KOPT-K1 (cell line): ENCODE data around the gene ARHGEF28.

Experiments
- H3K27ac ChIP-seq: fragments of 200-600 bp; sonication (generic); 2 replicates; pipeline ENCODE4 v1.5.1; 2016; ENCODE audit warnings: antibody characterized with exemption, mild to moderate bottlenecking, low read depth, low read length; ENCODE audit not compliant: poor library complexity, severe bottlenecking
- H3K36me3 ChIP-seq: fragments of 200-600 bp; sonication (generic); 2 replicates; pipeline ENCODE4 v1.5.1; 2017; ENCODE audit warnings: antibody characterized with exemption, mild to moderate bottlenecking, low read length, moderate library complexity; ENCODE audit not compliant: insufficient read depth
- H3K9me3 ChIP-seq: fragments of 200-600 bp; sonication (generic); 2 replicates; pipeline ENCODE4 v1.5.1; 2017; ENCODE audit warnings: antibody characterized with exemption, low read length, mild to moderate bottlenecking; ENCODE audit not compliant: insufficient read depth, poor library complexity, severe bottlenecking

Gene ARHGEF28

DNA sequence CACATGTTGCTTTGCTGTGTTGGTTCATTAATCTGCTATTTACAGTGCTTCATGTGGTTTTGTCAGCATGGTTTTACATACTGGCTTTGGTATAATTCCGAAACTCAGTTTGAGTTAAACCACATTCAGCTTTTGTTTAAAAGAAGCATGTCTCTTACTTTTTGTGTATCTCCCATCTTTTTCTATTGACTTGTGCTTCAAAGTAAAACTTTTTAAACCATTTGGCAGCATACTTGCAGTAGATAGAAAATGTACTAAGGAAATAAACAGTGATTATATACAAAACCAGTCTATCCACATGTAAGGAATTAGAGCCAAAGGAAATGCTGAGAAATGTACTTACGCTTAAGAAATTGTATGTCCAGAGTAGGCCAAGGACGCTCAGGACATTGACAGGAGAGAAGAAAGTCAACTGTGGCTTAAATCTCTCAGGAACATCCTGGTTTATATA is 286.9 kb downstream of the ARHGEF28 start:
- H3K27ac ChIP-seq = peak overlapping the region; percentile 29

DNA sequence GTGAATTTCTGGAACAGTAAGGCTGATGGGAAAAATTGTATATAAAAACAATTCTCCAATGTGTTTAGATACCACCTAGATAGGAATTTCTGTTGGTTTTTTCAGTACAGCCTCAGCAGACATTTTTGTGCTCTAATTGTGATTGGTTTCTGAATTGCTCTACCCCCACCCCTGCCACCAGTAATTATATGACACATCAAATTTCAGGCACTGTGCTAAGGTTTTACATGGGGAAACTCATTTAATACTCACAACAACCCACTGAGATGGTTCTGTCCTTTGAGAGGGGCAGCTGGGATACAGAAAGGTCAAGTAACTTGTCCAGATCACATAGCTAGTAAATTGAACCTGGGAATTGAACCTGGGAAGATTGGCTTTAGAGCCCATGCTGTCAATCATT is 288.0 kb downstream of the ARHGEF28 start:
- no peak overlapping the region for H3K27ac ChIP-seq
- no peaks in the 10 kb centered on the region for H3K36me3 ChIP-seq

More for the DNA sequence above, 286.9 kb downstream of the ARHGEF28 start:
- Histone ChIP-seq H3K36me3 (no peaks in the 10 kb centered on the region), H3K9me3 (no peaks in the 10 kb centered on the region)

DNA sequence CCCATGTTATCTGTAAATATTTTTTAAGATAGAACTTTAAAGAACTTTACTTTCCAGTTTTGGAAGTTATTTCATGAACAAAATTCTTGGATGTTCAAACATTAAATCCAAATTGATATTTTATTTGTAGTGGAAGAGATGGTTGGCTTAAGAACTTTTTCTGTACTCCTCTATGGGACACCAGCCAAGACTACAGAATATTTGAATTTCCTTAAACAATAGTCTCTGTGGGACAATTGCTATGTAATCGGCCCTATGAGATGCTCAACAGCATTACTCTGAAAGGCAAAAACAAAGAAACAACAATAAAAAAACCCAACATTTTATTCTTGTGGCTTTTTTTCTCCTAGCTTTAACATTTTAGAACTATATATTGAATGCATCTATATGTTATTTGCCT is 289.3 kb downstream of the ARHGEF28 start:
- H3K27ac ChIP-seq = no peak overlapping the region
- no peaks in the 10 kb centered on the region for H3K9me3 ChIP-seq
- no peaks in the 10 kb centered on the region for H3K36me3 ChIP-seq

More for the DNA sequence above, 288.0 kb downstream of the ARHGEF28 start:
- no peaks in the 10 kb centered on the region for H3K9me3 ChIP-seq

DNA sequence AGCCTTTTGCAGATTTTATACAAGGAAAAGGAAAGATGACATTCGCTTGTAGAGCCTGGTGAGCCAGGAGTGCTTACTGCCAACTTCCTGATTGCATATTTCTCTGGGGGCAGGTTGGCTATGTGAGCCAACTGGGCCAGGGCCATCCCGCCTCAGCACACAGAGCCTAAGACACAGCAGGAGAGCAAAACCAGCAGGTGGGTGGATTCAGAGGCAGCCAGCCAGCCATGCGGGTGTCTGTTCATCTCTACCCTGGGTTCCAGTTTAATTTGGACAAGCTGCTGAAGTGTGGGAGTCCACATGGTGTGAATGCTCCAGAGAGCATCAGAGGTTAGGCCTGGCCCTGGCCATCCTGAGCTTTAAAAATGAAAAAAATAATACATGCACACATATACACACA is 291.4 kb downstream of the ARHGEF28 start:
- Histone ChIP-seq H3K36me3 (no peaks in the 10 kb centered on the region), H3K9me3 (no peaks in the 10 kb centered on the region), H3K27ac (no peak overlapping the region)

- Histone ChIP-seq H3K27ac (no peak overlapping the region), H3K9me3 (no peaks in the 10 kb centered on the region), H3K36me3 (no peaks in the 10 kb centered on the region)
These were observed 291.9 kb downstream of the ARHGEF28 start for GRCh38 chr5:73917891-73918290.

- no peaks in the 10 kb centered on the region for H3K9me3 ChIP-seq
- H3K27ac ChIP-seq = no peak overlapping the region
- H3K36me3 ChIP-seq = no peaks in the 10 kb centered on the region
These were observed 292.8 kb downstream of the ARHGEF28 start for GRCh38 chr5:73918791-73919221.

- no peaks in the 10 kb centered on the region for H3K9me3 ChIP-seq
- no peak overlapping the region for H3K27ac ChIP-seq
- H3K36me3 ChIP-seq = no peaks in the 10 kb centered on the region
These were observed 295.7 kb downstream of the ARHGEF28 start for GRCh38 chr5:73921741-73922140.

DNA sequence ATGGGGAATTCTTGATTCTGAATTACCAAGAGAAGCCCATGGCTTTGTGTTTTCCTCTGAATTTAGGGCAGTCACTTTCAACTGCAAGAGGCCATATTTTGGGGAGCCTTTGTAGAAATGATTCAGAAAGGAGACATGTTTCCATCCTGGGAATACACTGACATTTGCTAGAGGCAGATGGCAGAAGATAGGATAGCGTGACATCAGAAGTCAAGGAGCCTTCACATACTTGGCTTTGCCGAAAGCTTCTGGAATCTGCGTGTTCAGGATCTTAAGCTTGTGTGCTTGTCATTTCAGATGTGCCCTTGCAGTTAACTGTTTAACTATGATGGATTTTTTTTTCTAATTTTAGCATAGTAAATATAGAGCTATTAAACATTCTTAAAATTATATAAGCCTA is 296.2 kb downstream of the ARHGEF28 start:
- no peak overlapping the region for H3K27ac ChIP-seq

GRCh38 chr5:73922875-73923557 is 297.0 kb downstream of the ARHGEF28 start:
- H3K36me3 ChIP-seq = no peaks in the 10 kb centered on the region
- no peaks in the 10 kb centered on the region for H3K9me3 ChIP-seq
- H3K27ac ChIP-seq = no peak overlapping the region

More for the DNA sequence above, 296.2 kb downstream of the ARHGEF28 start:
- no peaks in the 10 kb centered on the region for H3K36me3 ChIP-seq
- no peaks in the 10 kb centered on the region for H3K9me3 ChIP-seq

DNA sequence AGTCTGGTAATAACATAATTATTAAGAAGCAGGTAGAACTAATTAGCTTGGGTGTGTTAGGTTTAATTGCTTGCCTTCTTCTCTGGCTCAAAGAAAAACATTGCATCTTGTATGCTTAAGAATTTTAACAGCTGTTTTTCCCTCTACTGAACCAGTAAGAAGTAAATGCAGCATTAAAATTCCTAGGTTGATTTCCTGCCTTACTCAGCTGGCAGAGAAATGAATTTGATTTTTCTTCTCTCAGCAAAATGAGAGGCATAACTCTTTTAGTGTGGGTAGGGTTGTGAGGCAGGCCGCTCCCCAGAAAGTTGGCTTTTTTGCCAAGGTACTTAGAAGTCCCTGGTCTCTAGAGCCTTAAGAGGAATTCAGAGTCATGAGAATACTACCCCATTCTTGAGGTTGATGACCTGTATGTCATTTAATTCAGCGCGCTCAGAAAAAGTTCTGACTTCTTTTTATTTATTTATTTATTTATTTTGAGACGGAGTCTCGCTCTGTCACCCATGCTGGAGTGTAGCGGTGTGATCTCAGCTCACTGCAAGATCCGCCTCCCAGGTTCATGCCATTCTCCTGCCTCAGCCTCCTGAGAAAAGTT is 302.6 kb downstream of the ARHGEF28 start:
- H3K36me3 ChIP-seq = no peaks in the 10 kb centered on the region
- H3K27ac ChIP-seq = no peak overlapping the region
- no peaks in the 10 kb centered on the region for H3K9me3 ChIP-seq

- H3K9me3 ChIP-seq = no peaks in the 10 kb centered on the region
- H3K27ac ChIP-seq = no peak overlapping the region
- no peaks in the 10 kb centered on the region for H3K36me3 ChIP-seq
These were observed 309.7 kb downstream of the ARHGEF28 start for GRCh38 chr5:73935719-73936118.

GRCh38 chr5:73938280-73938937 is 312.4 kb downstream of the ARHGEF28 start:
- Histone ChIP-seq H3K36me3 (no peaks in the 10 kb centered on the region), H3K9me3 (peaks cover 7% of the 10 kb centered on the region), H3K27ac (no peak overlapping the region)

DNA sequence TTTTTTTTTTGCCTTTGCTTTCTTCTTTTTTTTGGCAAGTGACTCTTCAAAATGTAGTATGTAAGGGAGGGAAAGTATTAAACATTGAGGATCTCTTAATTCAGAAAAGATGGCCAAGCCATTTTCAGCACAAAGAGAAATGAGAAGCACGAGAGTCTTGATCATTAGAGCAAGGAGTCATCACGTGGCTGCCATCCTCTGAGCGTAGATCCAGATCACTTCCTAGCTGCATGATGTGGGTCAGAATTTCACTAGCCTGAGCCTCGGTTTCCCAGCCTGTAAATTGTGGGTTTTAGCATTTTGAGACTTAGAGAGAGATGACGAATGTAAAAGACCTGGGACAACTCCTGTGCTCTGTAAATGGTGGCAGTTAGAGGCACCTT is 312.9 kb downstream of the ARHGEF28 start:
- peaks cover 7% of the 10 kb centered on the region for H3K9me3 ChIP-seq
- no peaks in the 10 kb centered on the region for H3K36me3 ChIP-seq
- no peak overlapping the region for H3K27ac ChIP-seq

- Histone ChIP-seq H3K36me3 (no peaks in the 10 kb centered on the region), H3K27ac (no peak overlapping the region), H3K9me3 (peaks cover 7% of the 10 kb centered on the region)
These were observed 313.6 kb downstream of the ARHGEF28 start for GRCh38 chr5:73939557-73939956.

DNA sequence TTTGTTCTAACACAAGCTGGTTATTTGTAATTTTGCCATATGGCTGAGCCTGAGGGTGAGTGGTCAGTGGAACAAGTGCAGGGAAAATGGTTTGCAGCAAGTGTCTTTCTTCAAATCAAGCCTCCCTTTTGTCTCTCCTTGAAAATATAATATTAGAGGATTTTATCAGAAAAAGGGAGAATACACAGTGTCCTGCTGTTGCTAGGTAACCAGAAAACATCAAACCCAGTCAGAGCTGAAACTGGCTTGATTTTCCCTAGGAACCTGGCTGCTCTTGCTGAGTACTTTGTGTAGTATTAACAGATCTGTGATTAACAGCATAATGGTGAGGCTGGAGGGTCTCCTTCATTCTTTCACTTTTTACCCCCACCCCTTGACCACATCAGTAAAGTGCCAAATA is 314.0 kb downstream of the ARHGEF28 start:
- Histone ChIP-seq H3K9me3 (peaks cover 9% of the 10 kb centered on the region), H3K36me3 (no peaks in the 10 kb centered on the region)

More for the DNA sequence above, 314.0 kb downstream of the ARHGEF28 start:
- H3K27ac ChIP-seq = no peak overlapping the region
